ENCODE measurements around the gene LYG1. TPM values are rescaled to one million over a fixed set of nuclear protein-coding genes. Genes with fewer than 3 reads are reported as not detected.

Gene LYG1
- total and polyA plus RNA-seq, 2 of the 13 experiments (the other 11 are each of a cell fraction or from before 2014, with no cell fraction given), result 1.00 to 2.9 TPM

- TF ChIP-seq TCF12 (IDR thresholded peaks at IDR 0.05) (no peak), TCF12 (CRISPR knock-in tag; IDR thresholded peaks at IDR 0.05) (peak; percentile 84; the same call in 1 of the 2 replicates), HDAC1 (CRISPR knock-in tag; IDR thresholded peaks at IDR 0.05) (peak; percentile 95), GTF2F1 (IDR thresholded peaks at IDR 0.05; ENCODE audit: low read length) (0 out of 2 replicates have a peak, but pooled peaks have one; percentile 38), FOXP4 (CRISPR knock-in tag; IDR thresholded peaks at IDR 0.05) (peak; percentile 55; the same call in 1 of the 2 replicates), ZBTB34 (CRISPR knock-in tag; IDR thresholded peaks at IDR 0.05) (peak; percentile 88; the same call in 1 of the 2 replicates), ZNF678 (CRISPR knock-in tag; IDR thresholded peaks at IDR 0.05) (no peak; the same call in 1 of the 2 replicates), KDM6A (CRISPR knock-in tag; IDR thresholded peaks at IDR 0.05; ENCODE audit: low read depth) (no peak), RERE (CRISPR knock-in tag; IDR thresholded peaks at IDR 0.05; ENCODE audit: low read depth) (peak; percentile 71), RBM22 (optimal IDR thresholded peaks at IDR 0.05; ENCODE audit: low read length) (no peak), SIN3A (IDR thresholded peaks at IDR 0.05; ENCODE audit: borderline replicate concordance, low read depth, low read length) (peak; percentile 90), PRDM15 (CRISPR knock-in tag; IDR thresholded peaks at IDR 0.05) (0 out of 2 replicates have a peak, but pooled peaks have one; percentile 36), POGZ (CRISPR knock-in tag; IDR thresholded peaks at IDR 0.05) (peak; percentile 95), STAG1 (CRISPR knock-in tag; IDR thresholded peaks at IDR 0.05) (peak; percentile 54), ZNF713 (CRISPR knock-in tag; IDR thresholded peaks at IDR 0.05) (peak; percentile 72; the same call in 1 of the 2 replicates), IKZF1 (IDR thresholded peaks at IDR 0.05) (no peak)
Measured at GRCh38 chr2:99337113-99338028, 36.4 kb upstream of the LYG1 start, which contains the start of gene EIF5B (continued).
